ENCODE measurements around the gene POU5F1. TPM values are rescaled to one million over a fixed set of nuclear protein-coding genes. Genes with fewer than 3 reads are reported as not detected.

Gene POU5F1
- total RNA-seq, 1 experiment from 2014 or later: not detected

GRCh38 chr6:31144296-31144969 is 26.0 kb downstream of the POU5F1 start:
- DNase-seq (ENCODE audit: extremely low read depth, low read depth): no peak

GRCh38 chr6:31143148-31143547 is 27.3 kb downstream of the POU5F1 start:
- DNase-seq (ENCODE audit: extremely low read depth, low read depth): no peak

GRCh38 chr6:31142361-31142761 is 28.1 kb downstream of the POU5F1 start:
- DNase-seq (ENCODE audit: extremely low read depth, low read depth): no peak

- DNase-seq (ENCODE audit: extremely low read depth, low read depth): no peak
Measured at GRCh38 chr6:31140643-31141042, 29.8 kb downstream of the POU5F1 start.

GRCh38 chr6:31139599-31139998 is 30.9 kb downstream of the POU5F1 start:
- DNase-seq (ENCODE audit: extremely low read depth, low read depth): no peak

GRCh38 chr6:31138982-31139381 is 31.5 kb downstream of the POU5F1 start, which contains the start of gene PSORS1C2:
TSS of gene PSORS1C2 (minus strand) at chr6:31139066. CDS start at chr6:31139026, 40 bp downstream.
- no peak for DNase-seq (ENCODE audit: extremely low read depth, low read depth)

GRCh38 chr6:31135710-31136109 is 34.8 kb downstream of the POU5F1 start:
- no peak for DNase-seq (ENCODE audit: extremely low read depth, low read depth)

GRCh38 chr6:31132806-31133205 is 37.7 kb downstream of the POU5F1 start:
- DNase-seq (ENCODE audit: extremely low read depth, low read depth): no peak

- DNase-seq (ENCODE audit: extremely low read depth, low read depth): no peak
Measured at GRCh38 chr6:31131595-31131994, 38.9 kb downstream of the POU5F1 start.

GRCh38 chr6:31130751-31131150 is 39.7 kb downstream of the POU5F1 start:
- no peak for DNase-seq (ENCODE audit: extremely low read depth, low read depth)

GRCh38 chr6:31129130-31129529 is 41.4 kb downstream of the POU5F1 start:
- no peak for DNase-seq (ENCODE audit: extremely low read depth, low read depth)

- DNase-seq (ENCODE audit: extremely low read depth, low read depth): peak; percentile 40
Measured at GRCh38 chr6:31128093-31128676, 42.3 kb downstream of the POU5F1 start.

- no peak for DNase-seq (ENCODE audit: extremely low read depth, low read depth)
Measured at GRCh38 chr6:31126396-31127175, 43.9 kb downstream of the POU5F1 start.

GRCh38 chr6:31125586-31126363 is 44.7 kb downstream of the POU5F1 start:
- peak; percentile 48 for DNase-seq (ENCODE audit: extremely low read depth, low read depth)

GRCh38 chr6:31125162-31125561 is 45.3 kb downstream of the POU5F1 start:
- no peak for DNase-seq (ENCODE audit: extremely low read depth, low read depth)

- DNase-seq (ENCODE audit: extremely low read depth, low read depth): peak; percentile 54
Measured at GRCh38 chr6:31122791-31123706, 47.4 kb downstream of the POU5F1 start.

- DNase-seq (ENCODE audit: extremely low read depth, low read depth): no peak
Measured at GRCh38 chr6:31121131-31121790, 49.2 kb downstream of the POU5F1 start.

GRCh38 chr6:31120151-31120915 is 50.1 kb downstream of the POU5F1 start, which contains the start of gene CDSN:
TSS of gene CDSN (minus strand) at chr6:31120446. CDS start at chr6:31120419, 27 bp downstream.
- no peak for DNase-seq (ENCODE audit: extremely low read depth, low read depth)

All from NCI-H460 (cell line).